Glutamatergic neuron (in vitro differentiated cells): ENCODE results near the gene CCDC85B. TPM values are rescaled to one million over a fixed set of nuclear protein-coding genes. Genes with fewer than 3 reads are reported as not detected.
A peak's percentile ranks its signal among the peaks of the same experiment; 100 is the strongest.

ENCODE experiments used
- DNase-seq: peaks from one replicate; pipeline ENCODE4 v3.0.0; 2022
- H3K27ac Mint-ChIP-seq: one replicate; pipeline ENCODE4 v1.8.0; 2020; ENCODE audit warnings: mild to moderate bottlenecking, mixed read lengths, inconsistent platforms; ENCODE audit not compliant: unreplicated experiment
- H3K27me3 Mint-ChIP-seq: one replicate; pipeline ENCODE4 v1.8.0; 2020; ENCODE audit warnings: mild to moderate bottlenecking, moderate library complexity, mixed read lengths, inconsistent platforms; ENCODE audit not compliant: unreplicated experiment
- H3K36me3 Mint-ChIP-seq: one replicate; pipeline ENCODE4 v1.8.0; 2020; ENCODE audit warnings: mild to moderate bottlenecking, mixed read lengths, inconsistent platforms; ENCODE audit not compliant: unreplicated experiment
- H3K4me1 Mint-ChIP-seq: one replicate; pipeline ENCODE4 v1.8.0; 2020; ENCODE audit warnings: mild to moderate bottlenecking, low read depth, mixed read lengths, inconsistent platforms; ENCODE audit not compliant: unreplicated experiment
- H3K4me3 Mint-ChIP-seq: one replicate; pipeline ENCODE4 v1.8.0; 2020; ENCODE audit warnings: mild to moderate bottlenecking, mixed read lengths, inconsistent platforms; ENCODE audit not compliant: unreplicated experiment
- H3K9me3 Mint-ChIP-seq: one replicate; pipeline ENCODE4 v1.8.0; 2020; ENCODE audit warnings: mild to moderate bottlenecking, moderate library complexity, mixed read lengths, inconsistent platforms; ENCODE audit not compliant: unreplicated experiment
- CTCF ChIP-seq: fragments of 200-600 bp; sonication (generic); IDR thresholded peaks from one replicate; pipeline ENCODE4 v1.5.0; 2021; ENCODE audit not compliant: partially characterized antibody, unreplicated experiment
- total RNA-seq: library from RNA; stranded (reverse); fragmentation: NEBNext Ultra II Directional; extraction: Animal tissue kit (Norgen Biotek cat#: 25700); gene quantifications from one replicate; pipeline ENCODE4 v1.2.1, GENCODE V29; 2021; ENCODE audit not compliant: unreplicated experiment

The CCDC85B gene
- total RNA-seq, 1 donor from 2014 or later: 23.6 TPM

- Mint-ChIP-seq H3K4me1 (peaks cover 10% of the 10 kb centered on the region), H3K36me3 (no peaks in the 10 kb centered on the region), H3K9me3 (peaks cover 11% of the 10 kb centered on the region), H3K27ac (peak overlapping the region; percentile 84), H3K4me3 (peak overlapping the region; percentile 77), H3K27me3 (peaks cover 20% of the 10 kb centered on the region)
- no peak for TF ChIP-seq CTCF
- DNase-seq: peak; percentile 51
Measured at GRCh38 chr11:65915101-65915820, 24.8 kb downstream of the CCDC85B start.

- H3K4me1 Mint-ChIP-seq: peaks cover 10% of the 10 kb centered on the region
- peaks cover 20% of the 10 kb centered on the region for H3K27me3 Mint-ChIP-seq
- no peak for TF ChIP-seq CTCF
- no peaks in the 10 kb centered on the region for H3K36me3 Mint-ChIP-seq
- H3K9me3 Mint-ChIP-seq: peaks cover 14% of the 10 kb centered on the region
- no peak overlapping the region for H3K27ac Mint-ChIP-seq
- no peak for DNase-seq
- no peak overlapping the region for H3K4me3 Mint-ChIP-seq
Measured at GRCh38 chr11:65915821-65916251, 25.4 kb downstream of the CCDC85B start.

GRCh38 chr11:65916391-65916790 is 25.9 kb downstream of the CCDC85B start:
- Mint-ChIP-seq H3K36me3 (no peaks in the 10 kb centered on the region), H3K4me3 (peak overlapping the region; percentile 49), H3K27ac (no peak overlapping the region), H3K4me1 (peaks cover 10% of the 10 kb centered on the region), H3K9me3 (peaks cover 14% of the 10 kb centered on the region), H3K27me3 (peaks cover 18% of the 10 kb centered on the region)
- TF ChIP-seq CTCF: no peak
- DNase-seq: no peak

- Mint-ChIP-seq H3K4me3 (peak overlapping the region; percentile 49), H3K27ac (no peak overlapping the region), H3K27me3 (peaks cover 18% of the 10 kb centered on the region), H3K4me1 (peaks cover 10% of the 10 kb centered on the region), H3K36me3 (no peaks in the 10 kb centered on the region), H3K9me3 (peaks cover 14% of the 10 kb centered on the region)
- TF ChIP-seq CTCF: no peak
- no peak for DNase-seq
Measured at GRCh38 chr11:65917077-65917433, 26.6 kb downstream of the CCDC85B start.

GRCh38 chr11:65917434-65918210 is 27.1 kb downstream of the CCDC85B start:
- no peak for DNase-seq

More at GRCh38 chr11:65917434-65918210, 27.1 kb downstream of the CCDC85B start:
- peaks cover 14% of the 10 kb centered on the region for H3K9me3 Mint-ChIP-seq
- H3K27me3 Mint-ChIP-seq: peaks cover 17% of the 10 kb centered on the region
- H3K4me1 Mint-ChIP-seq: peaks cover 10% of the 10 kb centered on the region
- H3K36me3 Mint-ChIP-seq: no peaks in the 10 kb centered on the region
- H3K4me3 Mint-ChIP-seq: peak overlapping the region; percentile 84
- no peak for TF ChIP-seq CTCF
- H3K27ac Mint-ChIP-seq: no peak overlapping the region
